K562 (cell line): Measurements from ENCODE around the gene DEGS1. TPM values are rescaled to one million over a fixed set of nuclear protein-coding genes. Genes with fewer than 3 reads are reported as not detected.

Experiments
- ATAC-seq: fragments of 200-7000 bp; cut with Tn5 transposase; 3 replicates; pipeline ENCODE4 v1.9.1; 2020; ENCODE audit warnings: moderate library complexity
- BruUV-seq: library from RNA; stranded (reverse); fragments of 400-500 nt; replicated peaks from 2 replicates; lab custom pipeline; 2021; lab: Mats Ljungman, UMichigan
- CTCF ChIA-PET: fragments of 300-600 bp; formaldehyde crosslinking; extraction: SDS; loops from one replicate; lab custom pipeline; 2021; ENCODE audit warnings: low intra/inter-chr PET ratio; lab: Yijun Ruan, JAX
- POLR2A ChIA-PET: fragments of 300-600, 350-650 bp; sonication (Branson Sonifier 250); formaldehyde crosslinking; extraction: SDS; loops from one replicate; lab custom pipeline; 2021; ENCODE audit warnings: antibody characterized with exemption, inconsistent platforms; lab: Yijun Ruan, JAX
- DNase-seq, 4 experiments: peaks; one replicate each; pipeline versions ENCODE4 v3.0.0 to v3.0.0-alpha.2; 2011 to 2018; ENCODE audit warnings: low spot score in 3 of 4, mixed read lengths in 3 of 4; ENCODE audit errors: extremely low read depth in 1 of 4
- FAIRE-seq: peaks from 2 replicates; lab custom pipeline; 2011; peaks lifted over from hg19 to GRCh38; lab: Jason Lieb, UNC
- H2AFZ ChIP-seq: 2 replicates; pipeline ENCODE4 v1.6.0; 2011; ENCODE audit warnings: low read depth, low read length, control low read depth, inconsistent platforms
- H3K27ac ChIP-seq: fragments of 200-600 bp; 3 replicates; pipeline ENCODE4 v1.8.0; 2011; ENCODE audit warnings: low read depth, mild to moderate bottlenecking, control low read depth, inconsistent platforms, low read length, moderate library complexity, mixed read lengths; ENCODE audit errors: extremely low read depth
- H3K27me3 ChIP-seq, 2 experiments: fragments of 300-600 bp in 1 of 2; 2 replicates in 1 of 2; 3 replicates in 1 of 2; pipeline versions ENCODE4 v1.6.0 to v1.8.0; 2011; ENCODE audit warnings: inconsistent platforms in 2 of 2, low read length in 2 of 2, mild to moderate bottlenecking in 1 of 2, mixed read lengths in 1 of 2, moderate library complexity in 1 of 2; ENCODE audit not compliant: control insufficient read depth in 2 of 2, insufficient read depth in 2 of 2
- H3K36me3 ChIP-seq: fragments of 300-600 bp; 3 replicates; pipeline ENCODE4 v1.8.0; 2011; ENCODE audit warnings: mild to moderate bottlenecking, low read length, inconsistent platforms; ENCODE audit not compliant: control insufficient read depth, insufficient read depth
- H3K4me1 ChIP-seq, 2 experiments: fragments of 200-600 bp in 1 of 2; replicated peaks in 1 of 2; 2 replicates in 1 of 2; 3 replicates in 1 of 2; pipeline versions ENCODE4 v1.5.1 to v1.8.0; 2011; ENCODE audit warnings: inconsistent platforms in 2 of 2, low read length in 2 of 2, mild to moderate bottlenecking in 1 of 2, mixed read lengths in 1 of 2, moderate library complexity in 1 of 2; ENCODE audit not compliant: control insufficient read depth in 2 of 2, insufficient read depth in 2 of 2
- H3K4me2 ChIP-seq: 2 replicates; pipeline ENCODE4 v1.6.1; 2011; ENCODE audit warnings: low read length, control low read depth, inconsistent platforms, mixed read lengths; ENCODE audit not compliant: insufficient read depth
- H3K4me3 ChIP-seq: fragments of 200-600 bp; sonication (generic), shearing (Covaris generic); 2 replicates; pipeline ENCODE4 v1.5.1; 2016; ENCODE audit warnings: control low read depth, inconsistent platforms
- H3K79me2 ChIP-seq: fragments of 200-600 bp; 3 replicates; pipeline ENCODE4 v1.8.0; 2011; ENCODE audit warnings: low read length, inconsistent platforms; ENCODE audit not compliant: control insufficient read depth, insufficient read depth
- H3K9ac ChIP-seq, 2 experiments: 2 replicates each; pipeline versions ENCODE4 v1.6.0 to v1.6.1; 2011; ENCODE audit warnings: low read depth in 2 of 2, low read length in 2 of 2, control low read depth in 1 of 2, inconsistent platforms in 1 of 2, mild to moderate bottlenecking in 1 of 2, mixed read lengths in 1 of 2; ENCODE audit not compliant: insufficient read depth in 1 of 2
- H3K9me1 ChIP-seq: one replicate; pipeline ENCODE4 v1.6.0; 2011; ENCODE audit warnings: inconsistent platforms, mild to moderate bottlenecking, low read length, moderate library complexity; ENCODE audit not compliant: control insufficient read depth, insufficient read depth
- H3K9me3 ChIP-seq: replicated peaks from 2 replicates; pipeline ENCODE4 v1.5.1; 2011; ENCODE audit warnings: low read depth, low read length, inconsistent platforms; ENCODE audit not compliant: control insufficient read depth, insufficient read depth
- H4K20me1 ChIP-seq: replicated peaks from 2 replicates; pipeline ENCODE4 v1.6.1; 2011; ENCODE audit warnings: low read length, inconsistent platforms, mixed read lengths; ENCODE audit not compliant: control insufficient read depth, insufficient read depth
- EP300 ChIP-seq: IDR thresholded peaks from 2 replicates; pipeline ENCODE4 v1.6.1; 2012; ENCODE audit warnings: low read length, improper control_type of control experiment
- JUNB ChIP-seq: fragments of 450-650 bp; formaldehyde crosslinking; conservative IDR thresholded peaks from 2 replicates; pipeline ENCODE4 v1.4.0; 2020; ENCODE audit warnings: mild to moderate bottlenecking
- NFYB ChIP-seq: IDR thresholded peaks from 2 replicates; pipeline ENCODE4 v1.6.1; 2011; ENCODE audit warnings: mild to moderate bottlenecking, moderate library complexity; ENCODE audit not compliant: insufficient read length; ENCODE audit errors: extremely low read depth
- NR4A1 ChIP-seq, 2 experiments: fragments of 250-450 bp in 1 of 2; fragments of 450-650 bp in 1 of 2; sonication (Bioruptor Pico) in 1 of 2; IDR thresholded peaks; 2 replicates each; pipeline versions ENCODE4 v1.4.0 to v1.6.1; 2016 to 2020; ENCODE audit warnings: mild to moderate bottlenecking in 2 of 2, missing compliant biosample characterization in 1 of 2, missing genetic modification characterization in 1 of 2, moderate library complexity in 1 of 2
- PCBP2 ChIP-seq: fragments of 200-400 bp; formaldehyde crosslinking; IDR thresholded peaks from 2 replicates; pipeline ENCODE4 v1.6.1; 2018; ENCODE audit warnings: low read length, low read depth, mild to moderate bottlenecking, moderate library complexity; ENCODE audit not compliant: poor library complexity, severe bottlenecking
- PRMT5 ChIP-seq: sonication (generic); formaldehyde crosslinking; IDR thresholded peaks from 2 replicates; pipeline ENCODE4 v1.5.0; 2020; ENCODE audit warnings: missing genetic modification reagents
- STAT5A ChIP-seq: IDR thresholded peaks from 2 replicates; pipeline ENCODE4 v1.6.1; 2012; ENCODE audit warnings: low read length, inconsistent platforms, borderline replicate concordance
- TBP ChIP-seq: optimal IDR thresholded peaks from 2 replicates; pipeline ENCODE3; 2011; ENCODE audit warnings: low read depth, low read length, improper control_type of control experiment
- ZNF583 ChIP-seq: fragments of 250-450 bp; sonication (Bioruptor Pico); IDR thresholded peaks from 2 replicates; pipeline ENCODE4 v1.4.0; 2020
- WGBS: fragments of 100-300 bp; shearing (Covaris generic); methylation state at CpG from one replicate; pipeline ENCODE4 v1.1.6; 2016; ENCODE audit warnings: low coverage, mixed read lengths; ENCODE audit not compliant: insufficient coverage; ENCODE audit errors: missing lambda C conversion rate; 5-methylcytosine and 5-hydroxymethylcytosine counted together
- in situ Hi-C: fragments of 300-500 bp; cut with MboI; formaldehyde crosslinking; loops from 4 replicates; pipeline ENCODE4 v1.15.0; 2018; ENCODE audit warnings: inconsistent platforms, mixed read lengths
- intact Hi-C: fragments of 100-400 bp; cut with micrococcal nuclease; formaldehyde crosslinking; loops from 2 replicates; pipeline ENCODE4 v1.14.2; 2022
- polyA plus RNA-seq, 8 experiments: library from polyadenylated mRNA; depleted of rRNA in 4 of 8; stranded (reverse) in 5 of 8; unstranded in 3 of 8; fragments of >200 nt; fragmentation: Nextera tagmentation in 2 of 8; fragmentation: Illumina TruSeq in 1 of 8; extraction: Ambion mirVana in 2 of 8; extraction: Trizol in 1 of 8; gene quantifications; 2 replicates each; pipeline versions ENCODE4 v1.2.1 to v1.2.3, GENCODE V29; 2011 to 2014; ENCODE audit warnings: inconsistent platforms in 1 of 8, missing spikeins in 1 of 8
- total RNA-seq, 7 experiments: library from RNA; depleted of rRNA in 6 of 7; stranded (reverse); fragments of >200 nt in 6 of 7; fragmentation: Illumina TruSeq in 2 of 7; extraction: Trizol in 2 of 7; gene quantifications; 2 replicates each; pipeline versions ENCODE4 v1.2.1 to v1.2.3, GENCODE V29; 2011 to 2021; ENCODE audit warnings: low replicate concordance in 1 of 7
- TF ChIP-seq, protein P1 (sequence below): fragments of 450-650 bp; IDR thresholded peaks from 2 replicates; pipeline ENCODE4 v1.6.1; 2016
- TF ChIP-seq, protein P2 (sequence below): fragments of 150-350 bp; IDR thresholded peaks from 2 replicates; pipeline ENCODE4 v1.6.1; 2014; ENCODE audit warnings: low read depth, mild to moderate bottlenecking, low read length, borderline replicate concordance
- TF ChIP-seq, protein P3 (sequence below), 2 experiments: fragments of 200-800 bp in 1 of 2; sonication (Bioruptor generic) in 1 of 2; sonication (generic) in 1 of 2; formaldehyde crosslinking in 1 of 2; IDR thresholded peaks in 1 of 2; conservative IDR thresholded peaks in 1 of 2; 2 replicates each; pipeline versions ENCODE4 v1.5.0 to v1.6.1; 2016 to 2020; ENCODE audit warnings: missing compliant biosample characterization in 1 of 2, missing genetic modification characterization in 1 of 2, missing genetic modification reagents in 1 of 2
- TF ChIP-seq, protein P4 (sequence below): sonication (generic); formaldehyde crosslinking; IDR thresholded peaks from 2 replicates; pipeline ENCODE4 v1.8.0; 2022; ENCODE audit warnings: missing genetic modification reagents, mild to moderate bottlenecking, borderline replicate concordance

Gene DEGS1
- total and polyA plus RNA-seq, 9 of the 15 experiments (the other 6 are each of a cell fraction or from before 2014, with no cell fraction given), result 12.3 to 95.0 (median 38.8) TPM

DNA sequence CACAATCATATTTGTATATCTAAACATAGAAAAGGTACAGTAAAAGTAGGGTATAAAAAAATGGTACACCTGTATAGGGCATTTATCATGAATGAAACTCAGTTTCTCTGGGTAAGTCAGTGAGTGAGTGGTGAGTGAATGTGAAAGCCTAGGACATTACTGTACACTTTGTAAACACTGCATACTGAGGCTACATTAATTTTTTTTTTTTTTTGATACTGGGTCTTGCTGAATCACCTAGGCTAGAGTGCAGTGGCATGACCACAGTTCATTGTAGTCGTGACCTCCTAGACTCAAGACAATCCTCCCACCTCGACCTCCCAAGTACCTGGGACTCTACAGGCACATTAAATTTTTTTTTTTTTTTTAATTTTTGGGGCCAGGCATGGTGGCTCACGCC is 41.3 kb upstream of the DEGS1 start:
- H3K4me1 ChIP-seq, result no peaks in the 10 kb centered on the region
- whole genome bisulfite sequencing, result 76% methylated on average over 3 of the region's 3 CpGs
- ChIA-PET POLR2A (interaction anchor here (0.7 kb wide), 1 partner anchor 8 kb away, joined by 3 read pairs; no protein-coding TSS in a partner anchor), CTCF (no interaction called here)
- H3K36me3 ChIP-seq, result peaks cover 48% of the 10 kb centered on the region; the same call in 2 of the 3 replicates
- in situ Hi-C loops (no loop called here), intact Hi-C loops (no loop called here)
- no peak overlapping the region for H3K27ac ChIP-seq
- no peak overlapping the region for H3K4me2 ChIP-seq
- no peaks in the 10 kb centered on the region for H4K20me1 ChIP-seq
- no peak overlapping the region for H3K4me3 ChIP-seq
- no peaks in the 10 kb centered on the region for H3K9me3 ChIP-seq
- no peak for DNase-seq
- no TSS peak for BruUV-seq
- H3K9me1 ChIP-seq, result no peaks in the 10 kb centered on the region
- no peak overlapping the region for H2AFZ ChIP-seq
- no peak for ATAC-seq
- H3K27me3 ChIP-seq, result no peaks in the 10 kb centered on the region
- no peak overlapping the region for H3K9ac ChIP-seq
- H3K79me2 ChIP-seq, result no peaks in the 10 kb centered on the region; the same call in 2 of the 3 replicates
- FAIRE-seq, result no peak
- no peak for TF ChIP-seq PCBP2
- no peak for TF ChIP-seq EP300
- TF ChIP-seq, protein P1, sequence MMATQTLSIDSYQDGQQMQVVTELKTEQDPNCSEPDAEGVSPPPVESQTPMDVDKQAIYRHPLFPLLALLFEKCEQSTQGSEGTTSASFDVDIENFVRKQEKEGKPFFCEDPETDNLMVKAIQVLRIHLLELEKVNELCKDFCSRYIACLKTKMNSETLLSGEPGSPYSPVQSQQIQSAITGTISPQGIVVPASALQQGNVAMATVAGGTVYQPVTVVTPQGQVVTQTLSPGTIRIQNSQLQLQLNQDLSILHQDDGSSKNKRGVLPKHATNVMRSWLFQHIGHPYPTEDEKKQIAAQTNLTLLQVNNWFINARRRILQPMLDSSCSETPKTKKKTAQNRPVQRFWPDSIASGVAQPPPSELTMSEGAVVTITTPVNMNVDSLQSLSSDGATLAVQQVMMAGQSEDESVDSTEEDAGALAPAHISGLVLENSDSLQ, result no peak
- TF ChIP-seq STAT5A, result no peak
- TF ChIP-seq, protein P2, sequence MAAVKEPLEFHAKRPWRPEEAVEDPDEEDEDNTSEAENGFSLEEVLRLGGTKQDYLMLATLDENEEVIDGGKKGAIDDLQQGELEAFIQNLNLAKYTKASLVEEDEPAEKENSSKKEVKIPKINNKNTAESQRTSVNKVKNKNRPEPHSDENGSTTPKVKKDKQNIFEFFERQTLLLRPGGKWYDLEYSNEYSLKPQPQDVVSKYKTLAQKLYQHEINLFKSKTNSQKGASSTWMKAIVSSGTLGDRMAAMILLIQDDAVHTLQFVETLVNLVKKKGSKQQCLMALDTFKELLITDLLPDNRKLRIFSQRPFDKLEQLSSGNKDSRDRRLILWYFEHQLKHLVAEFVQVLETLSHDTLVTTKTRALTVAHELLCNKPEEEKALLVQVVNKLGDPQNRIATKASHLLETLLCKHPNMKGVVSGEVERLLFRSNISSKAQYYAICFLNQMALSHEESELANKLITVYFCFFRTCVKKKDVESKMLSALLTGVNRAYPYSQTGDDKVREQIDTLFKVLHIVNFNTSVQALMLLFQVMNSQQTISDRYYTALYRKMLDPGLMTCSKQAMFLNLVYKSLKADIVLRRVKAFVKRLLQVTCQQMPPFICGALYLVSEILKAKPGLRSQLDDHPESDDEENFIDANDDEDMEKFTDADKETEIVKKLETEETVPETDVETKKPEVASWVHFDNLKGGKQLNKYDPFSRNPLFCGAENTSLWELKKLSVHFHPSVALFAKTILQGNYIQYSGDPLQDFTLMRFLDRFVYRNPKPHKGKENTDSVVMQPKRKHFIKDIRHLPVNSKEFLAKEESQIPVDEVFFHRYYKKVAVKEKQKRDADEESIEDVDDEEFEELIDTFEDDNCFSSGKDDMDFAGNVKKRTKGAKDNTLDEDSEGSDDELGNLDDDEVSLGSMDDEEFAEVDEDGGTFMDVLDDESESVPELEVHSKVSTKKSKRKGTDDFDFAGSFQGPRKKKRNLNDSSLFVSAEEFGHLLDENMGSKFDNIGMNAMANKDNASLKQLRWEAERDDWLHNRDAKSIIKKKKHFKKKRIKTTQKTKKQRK, result no peak
- no peak for TF ChIP-seq ZNF583 (CRISPR knock-in tag)
- TF ChIP-seq TBP, result no peak
- TF ChIP-seq NR4A1 (CRISPR knock-in tag; IDR thresholded peaks at IDR 0.05), result no peak
- TF ChIP-seq NR4A1 (tag; IDR thresholded peaks at IDR 0.05), result no peak
- TF ChIP-seq, protein P3, sequence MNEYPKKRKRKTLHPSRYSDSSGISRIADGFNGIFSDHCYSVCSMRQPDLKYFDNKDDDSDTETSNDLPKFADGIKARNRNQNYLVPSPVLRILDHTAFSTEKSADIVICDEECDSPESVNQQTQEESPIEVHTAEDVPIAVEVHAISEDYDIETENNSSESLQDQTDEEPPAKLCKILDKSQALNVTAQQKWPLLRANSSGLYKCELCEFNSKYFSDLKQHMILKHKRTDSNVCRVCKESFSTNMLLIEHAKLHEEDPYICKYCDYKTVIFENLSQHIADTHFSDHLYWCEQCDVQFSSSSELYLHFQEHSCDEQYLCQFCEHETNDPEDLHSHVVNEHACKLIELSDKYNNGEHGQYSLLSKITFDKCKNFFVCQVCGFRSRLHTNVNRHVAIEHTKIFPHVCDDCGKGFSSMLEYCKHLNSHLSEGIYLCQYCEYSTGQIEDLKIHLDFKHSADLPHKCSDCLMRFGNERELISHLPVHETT (CRISPR knock-in tag; conservative IDR thresholded peaks at IDR 0.05 in 1 of 2, IDR thresholded peaks at IDR 0.05 in 1 of 2), result no peak
- TF ChIP-seq, protein P4, sequence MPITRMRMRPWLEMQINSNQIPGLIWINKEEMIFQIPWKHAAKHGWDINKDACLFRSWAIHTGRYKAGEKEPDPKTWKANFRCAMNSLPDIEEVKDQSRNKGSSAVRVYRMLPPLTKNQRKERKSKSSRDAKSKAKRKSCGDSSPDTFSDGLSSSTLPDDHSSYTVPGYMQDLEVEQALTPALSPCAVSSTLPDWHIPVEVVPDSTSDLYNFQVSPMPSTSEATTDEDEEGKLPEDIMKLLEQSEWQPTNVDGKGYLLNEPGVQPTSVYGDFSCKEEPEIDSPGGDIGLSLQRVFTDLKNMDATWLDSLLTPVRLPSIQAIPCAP (CRISPR knock-in tag), result no peak
- TF ChIP-seq PRMT5 (CRISPR knock-in tag), result no peak
- no peak for TF ChIP-seq NFYB
- no peak for TF ChIP-seq JUNB (CRISPR knock-in tag)
